Stimulated activated CD8-positive, alpha-beta memory T cell treated with anti-CD3 and anti-CD28 coated beads, Interleukin-7, amount 100 ng/mL, for 1 hour (primary cell): ENCODE results near the gene NTN4.
"Not testable (repeated sequence)": the region's sequence is repeated elsewhere in the genome, so short reads cannot be mapped to it uniquely, and the experiment has no call there.

Experiments used
- DNase-seq, 2 donors: peaks; one replicate each; pipeline ENCODE4 v3.0.0-alpha.2; 2020; ENCODE audit warnings: low read depth in 2 of 2

Gene NTN4

DNA sequence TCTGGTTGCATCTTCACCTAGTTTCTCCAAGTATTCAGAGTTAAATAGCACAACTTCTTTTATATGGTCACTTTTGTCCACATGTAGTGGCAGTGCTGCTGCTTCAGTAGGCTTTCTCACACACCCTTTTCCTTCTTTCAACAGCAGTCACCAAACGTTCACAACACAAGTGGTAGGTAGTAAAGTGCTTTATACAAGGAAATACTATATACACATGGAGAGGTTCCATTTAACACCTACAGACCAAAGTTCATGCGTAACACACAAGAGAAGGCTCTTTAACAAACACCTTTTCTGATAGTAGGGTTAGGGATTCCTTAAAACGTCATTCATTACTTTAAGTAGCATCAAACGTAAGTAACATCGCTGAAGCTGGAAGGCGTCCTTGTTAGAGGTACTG is 132.2 kb downstream of the NTN4 start:
- DNase-seq = no peak

DNA sequence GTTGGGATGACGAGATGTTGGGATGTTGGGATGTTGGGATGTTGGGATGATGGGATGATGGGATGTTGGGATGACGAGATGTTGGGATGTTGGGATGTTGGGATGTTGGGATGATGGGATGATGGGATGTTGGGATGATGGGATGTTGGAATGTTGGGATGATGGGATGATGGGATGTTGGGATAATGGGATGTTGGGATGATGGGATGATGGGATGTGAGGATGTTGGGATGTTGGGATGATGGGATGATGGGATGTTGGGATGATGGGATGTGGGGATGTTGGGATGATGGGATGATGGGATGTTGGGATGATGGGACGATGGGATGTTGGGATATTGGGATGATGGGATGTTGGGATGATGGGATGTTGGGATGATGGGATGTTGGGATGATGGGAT is 135.9 kb downstream of the NTN4 start:
- not testable (repeated sequence) for DNase-seq

DNA sequence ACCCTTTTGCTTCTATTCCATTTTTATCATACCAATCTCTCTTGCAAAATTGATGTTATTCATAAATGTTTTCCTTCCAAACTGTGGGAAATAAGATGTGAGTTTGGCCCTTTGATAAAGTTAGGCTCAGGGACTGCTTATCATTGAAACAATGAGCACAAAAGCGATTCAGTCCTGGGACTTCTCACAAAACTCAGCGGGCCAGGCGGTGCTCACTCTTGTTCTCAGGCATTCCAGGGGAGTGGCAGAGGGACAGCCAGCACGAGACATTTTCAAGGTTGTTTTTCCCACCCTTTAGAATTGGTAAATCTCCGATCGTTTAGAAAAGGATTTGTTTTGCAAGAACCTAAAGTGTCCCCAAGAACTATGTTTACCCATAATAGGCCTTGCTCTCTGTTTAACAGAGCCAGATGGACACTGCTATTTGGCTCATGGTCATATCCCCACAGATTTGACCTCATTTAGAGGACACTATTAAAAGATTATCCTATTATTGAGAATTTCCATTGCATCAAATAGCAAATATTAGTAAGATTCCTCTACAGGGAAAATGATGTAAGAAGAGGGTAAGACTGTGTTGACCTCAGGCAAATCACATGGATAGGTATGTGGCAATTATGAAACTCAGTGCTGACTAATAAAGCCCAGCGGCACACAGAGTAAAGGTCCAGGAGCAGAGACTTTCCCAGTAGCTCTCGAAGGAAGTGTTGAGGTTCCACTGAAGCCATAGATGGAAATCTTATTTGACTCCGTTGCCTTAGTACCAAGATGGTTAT is 136.6 kb downstream of the NTN4 start:
- DNase-seq = no peak

DNA sequence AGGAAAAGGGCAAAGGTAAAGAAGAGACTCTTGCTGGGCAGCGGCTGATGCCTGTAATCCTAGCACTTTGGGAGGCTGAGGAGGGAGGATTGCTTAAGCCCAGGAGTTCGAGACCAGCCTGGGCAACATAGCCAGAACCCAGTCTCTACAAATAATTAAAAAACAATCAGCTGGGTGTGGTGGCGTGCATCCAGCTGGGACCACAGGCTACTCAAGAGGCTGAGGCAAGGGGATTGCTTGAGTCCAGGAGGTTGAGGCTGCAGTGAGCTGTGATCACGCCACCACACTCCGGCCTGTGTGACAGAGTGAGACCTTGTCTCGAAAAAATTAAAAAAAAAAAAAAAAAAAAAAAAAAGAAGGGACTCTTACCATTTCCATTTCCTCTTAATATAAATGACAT is 138.9 kb downstream of the NTN4 start:
- no peak for DNase-seq

DNA sequence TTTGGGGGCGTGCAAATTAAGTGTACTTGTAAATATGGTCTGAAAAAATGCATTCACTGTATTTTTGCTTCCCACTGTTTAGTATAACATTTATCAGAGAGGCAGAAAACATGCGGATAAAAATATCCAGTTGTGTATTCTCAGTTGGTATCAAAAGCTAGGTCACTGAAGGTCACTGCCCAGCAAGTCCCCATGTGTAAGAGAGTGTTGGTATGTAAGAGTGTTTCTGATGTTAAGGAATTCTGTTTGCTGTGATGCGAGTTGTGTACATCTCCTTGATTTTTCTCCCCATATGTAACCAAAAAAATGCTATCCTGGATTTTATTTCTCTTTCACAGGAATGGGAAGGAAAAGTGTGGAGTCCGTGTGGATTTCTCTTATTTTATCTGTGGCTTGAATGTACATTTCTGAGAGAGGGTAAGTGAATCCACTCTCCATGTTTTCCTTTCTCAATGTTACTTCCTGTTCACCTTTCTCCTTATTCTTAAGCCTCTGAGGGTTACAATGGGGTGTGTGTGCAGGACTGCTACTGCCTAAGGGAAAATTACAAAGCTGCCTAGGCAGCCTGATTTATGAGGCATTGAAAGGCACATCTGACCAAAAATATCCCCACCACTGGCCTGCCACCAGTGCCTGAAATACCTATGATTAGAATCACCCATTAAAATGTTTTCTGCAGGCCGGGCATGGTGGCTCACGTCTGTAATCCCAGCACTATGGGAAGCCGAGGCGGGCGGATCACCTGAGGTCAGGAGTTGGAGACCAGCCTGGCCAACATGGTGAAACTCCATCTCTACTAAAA is 141.4 kb downstream of the NTN4 start:
- no peak for DNase-seq

DNA sequence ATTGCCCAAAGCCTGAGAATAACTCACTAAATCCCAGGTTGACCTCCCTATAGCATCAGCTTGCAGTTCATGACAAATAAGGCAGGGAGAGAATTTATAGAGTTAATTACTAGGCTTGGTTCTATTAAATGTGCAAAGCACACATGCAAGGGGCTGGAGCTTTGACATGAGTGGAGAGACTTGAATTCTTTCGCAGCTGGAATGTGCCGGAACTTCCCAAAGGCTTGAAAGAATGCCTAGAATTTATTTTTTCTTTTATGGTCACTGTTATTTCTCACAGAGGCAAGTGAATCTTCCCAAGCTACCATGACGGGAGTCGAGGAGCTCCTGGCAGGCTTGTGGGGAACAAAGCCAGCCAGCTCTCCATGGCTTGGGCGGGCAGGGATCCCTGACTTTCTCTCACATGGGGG is 143.8 kb downstream of the NTN4 start:
- no peak for DNase-seq

DNA sequence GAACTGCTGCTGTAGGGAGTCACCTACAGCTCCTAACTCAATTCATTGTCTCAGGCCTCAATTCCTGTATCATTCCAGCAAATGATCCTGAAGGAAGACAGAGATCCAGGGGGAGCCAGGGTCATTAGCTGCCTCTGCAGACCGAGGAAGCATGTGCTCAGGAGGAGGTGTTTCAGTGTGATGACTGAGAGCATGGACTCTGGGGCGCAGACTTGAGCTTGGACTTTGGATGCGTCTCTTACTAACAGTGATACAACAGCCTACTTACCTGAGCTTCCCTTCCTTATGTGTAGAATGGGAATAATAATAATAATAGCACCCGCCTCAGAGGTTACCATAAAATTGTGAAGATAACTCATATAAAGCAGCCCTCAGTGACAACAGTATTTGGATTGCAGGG is 147.3 kb downstream of the NTN4 start:
- DNase-seq = no peak

DNA sequence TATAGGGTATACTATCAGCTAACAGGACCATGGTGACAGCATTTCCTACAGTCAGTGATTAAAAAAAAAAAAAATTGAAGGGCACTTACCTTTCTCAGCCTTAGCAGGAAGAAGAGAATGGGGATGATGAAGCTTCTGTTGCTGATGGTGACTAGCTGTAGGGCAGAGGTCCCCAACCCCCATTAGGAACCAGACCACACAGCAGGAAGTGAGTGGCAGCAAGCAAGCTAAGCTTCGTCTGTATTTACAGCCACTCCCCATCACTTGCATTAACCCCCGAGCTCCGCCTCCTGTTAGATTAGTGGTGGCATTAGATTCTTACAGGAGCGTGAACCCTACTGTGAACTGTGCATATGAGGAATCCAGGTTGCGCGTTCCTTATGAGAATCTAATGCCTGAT is 148.0 kb downstream of the NTN4 start:
- DNase-seq = no peak

DNA sequence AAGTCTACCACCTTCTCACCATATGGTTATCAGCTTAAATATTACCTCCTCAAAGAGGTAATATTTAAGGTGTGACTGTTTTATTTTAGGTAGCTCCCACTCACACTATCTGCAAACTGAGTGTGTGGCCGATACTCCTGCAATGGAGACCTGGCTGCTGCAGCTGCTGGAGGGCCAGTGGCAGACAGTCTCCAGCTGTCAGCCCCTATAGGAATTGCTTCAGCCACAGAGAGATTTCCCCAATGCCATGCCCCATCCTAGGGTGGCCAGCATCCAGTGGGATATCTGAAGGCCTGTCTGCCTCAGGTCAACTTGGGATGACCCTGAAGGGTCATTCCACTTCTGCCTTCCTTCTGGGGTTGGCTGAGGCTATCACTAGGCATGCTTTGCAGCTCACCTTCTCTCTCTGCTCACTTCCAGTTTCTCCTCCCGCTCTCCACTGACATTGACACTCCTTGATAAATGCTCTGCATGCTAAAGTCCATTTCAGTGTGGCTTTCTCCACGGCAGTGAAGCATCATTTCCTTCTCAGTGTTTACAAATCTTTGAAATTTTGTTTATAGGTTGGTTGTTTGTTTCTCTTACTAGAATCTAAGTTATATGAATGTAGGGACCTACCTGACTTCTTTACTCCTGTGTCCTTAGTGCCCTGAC is 149.1 kb downstream of the NTN4 start:
- no peak for DNase-seq

DNA sequence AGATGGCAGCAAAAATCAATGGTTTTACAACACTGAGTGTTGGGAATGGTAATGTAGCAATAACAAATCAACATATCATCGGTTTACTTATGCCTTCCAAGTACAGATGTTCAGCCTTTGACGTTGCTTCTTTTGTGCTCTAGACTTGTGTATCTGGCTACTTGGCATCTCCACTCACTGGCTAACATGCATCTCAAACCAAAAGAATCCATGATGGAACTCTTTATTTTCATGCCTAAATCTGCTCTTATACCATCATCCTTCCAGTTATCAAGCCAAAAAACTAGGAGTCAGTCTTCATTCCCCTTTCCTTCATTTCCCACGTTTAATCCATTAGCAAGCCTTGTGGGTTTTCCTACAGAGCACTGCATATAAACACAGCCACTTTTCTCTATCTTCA is 150.0 kb downstream of the NTN4 start:
- no peak for DNase-seq

DNA sequence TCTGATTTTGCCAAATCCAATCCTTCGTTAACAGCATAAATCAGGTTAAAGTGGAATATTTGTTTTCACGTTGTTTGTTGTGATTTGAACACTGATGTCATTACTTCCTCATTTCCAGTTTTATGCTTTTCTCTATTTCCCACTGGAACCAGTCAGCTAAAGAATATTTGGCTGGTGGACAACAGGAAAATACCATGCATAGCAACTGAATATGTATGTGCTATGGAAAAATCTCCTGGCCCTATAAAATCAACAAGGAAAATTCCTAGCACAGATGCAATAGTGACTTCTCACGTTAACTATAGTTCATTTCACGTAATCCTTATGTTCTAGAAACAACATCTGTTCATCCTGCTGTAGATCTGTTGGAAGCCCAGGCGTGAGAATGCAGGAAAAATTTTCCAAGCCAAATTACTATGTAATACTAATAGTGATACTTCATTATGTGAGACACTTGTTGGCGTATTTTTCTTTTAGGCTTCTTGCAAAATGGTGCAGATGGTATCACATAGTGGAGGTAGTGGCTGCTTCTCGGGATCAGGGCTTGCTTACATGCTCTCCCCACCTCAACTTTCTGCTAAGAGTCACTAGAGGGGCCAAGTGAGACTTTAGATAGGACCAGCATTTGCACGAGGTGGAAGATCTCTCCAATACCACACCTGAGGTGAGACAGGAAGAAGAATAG is 153.0 kb downstream of the NTN4 start:
- no peak for DNase-seq

DNA sequence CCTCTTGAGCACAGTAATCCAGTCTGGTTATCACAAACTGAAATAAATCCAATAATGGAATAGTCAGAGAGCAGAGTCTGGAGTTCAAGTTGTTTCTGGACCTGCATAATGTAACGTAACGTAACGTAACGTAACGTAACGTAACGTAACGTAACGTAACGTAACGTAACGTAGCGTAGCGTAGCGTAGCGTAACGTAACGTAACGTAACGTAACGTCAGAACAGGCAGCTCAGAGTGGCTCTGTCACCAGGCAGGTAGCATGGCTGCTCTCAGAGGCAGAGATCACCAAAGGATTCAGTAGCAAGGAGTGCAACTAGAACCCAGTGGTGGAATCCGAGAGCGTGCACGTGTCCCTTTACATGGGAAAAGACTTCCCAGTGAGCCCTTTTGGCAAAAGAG is 153.6 kb downstream of the NTN4 start:
- DNase-seq = no peak

DNA sequence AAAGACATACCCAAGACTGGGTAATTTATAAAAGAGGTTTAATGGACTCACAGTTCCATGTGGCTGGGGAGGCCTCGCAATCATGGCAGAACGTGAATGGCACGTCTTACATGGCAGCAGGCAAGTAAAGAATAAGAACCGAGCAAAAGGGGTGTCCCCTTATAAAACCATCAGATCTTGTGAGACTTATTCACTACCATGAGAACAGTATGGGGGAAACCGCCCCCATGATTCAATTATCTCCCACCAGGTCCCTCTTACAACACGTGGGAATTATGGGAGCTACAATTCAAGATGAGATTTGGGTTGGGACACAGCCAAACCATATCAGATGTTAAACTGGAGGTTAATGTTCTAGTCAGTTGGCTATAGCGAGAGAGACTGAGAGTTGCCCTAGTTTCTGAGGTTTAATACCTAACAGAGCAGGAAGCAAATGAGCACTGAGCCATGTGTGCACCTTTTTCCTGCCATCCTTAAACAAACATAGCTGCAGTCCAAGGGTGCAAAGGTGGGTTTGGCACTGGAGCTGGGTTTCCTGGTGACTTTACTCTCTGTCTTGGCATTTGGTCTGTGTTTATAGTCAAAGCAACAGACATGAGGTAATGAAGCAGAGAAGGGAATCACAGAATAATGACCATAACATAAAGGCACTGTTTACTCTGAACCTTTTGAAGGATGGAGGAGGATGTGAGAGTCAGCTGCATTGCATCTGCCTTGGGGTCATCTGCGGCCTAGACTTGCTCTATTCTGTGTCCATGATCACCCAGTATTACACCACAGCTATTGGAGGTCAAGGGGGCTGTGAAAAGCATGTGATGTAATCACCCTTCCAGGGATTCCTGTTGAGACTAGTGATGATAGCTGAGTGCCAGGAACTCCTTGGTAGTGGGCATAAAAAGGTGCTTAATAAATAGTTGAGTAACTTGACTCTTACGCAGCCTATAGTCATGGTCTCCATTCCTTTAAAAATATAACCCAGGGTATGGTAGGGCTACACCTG is 155.6 kb downstream of the NTN4 start:
- no peak for DNase-seq

DNA sequence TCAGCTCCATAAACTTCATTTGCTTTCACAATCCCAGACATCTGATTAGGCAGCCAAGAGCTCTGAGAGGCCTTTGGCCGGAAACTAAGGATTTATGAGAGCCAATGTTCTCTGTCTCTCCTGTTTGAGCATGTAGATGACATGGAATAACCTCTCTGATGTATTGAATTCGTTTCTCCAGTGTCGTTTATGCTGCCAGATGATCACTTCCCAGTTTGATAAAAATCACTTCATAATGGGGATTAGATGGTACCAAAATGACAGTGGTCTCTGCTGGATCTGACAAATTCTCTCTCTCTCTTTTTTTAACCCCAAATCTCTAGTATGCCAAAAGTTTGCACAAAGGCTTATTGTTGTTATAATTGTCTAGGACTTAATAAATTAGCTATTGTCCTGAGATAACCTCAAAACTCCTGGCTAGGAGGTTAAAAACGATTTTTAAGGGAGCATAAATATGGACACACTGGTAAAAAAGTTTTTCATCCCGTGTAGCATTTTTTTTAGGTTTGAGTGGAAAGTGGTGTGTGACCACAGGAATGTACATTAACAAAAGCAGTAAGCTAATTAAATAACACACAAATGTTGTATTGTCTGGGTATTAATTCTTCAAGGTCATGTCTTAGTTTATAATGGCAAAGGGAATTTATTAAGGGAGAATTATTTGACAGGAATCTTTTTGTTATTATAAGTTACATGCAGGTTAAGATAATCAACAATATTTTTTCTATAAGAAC is 156.7 kb downstream of the NTN4 start:
- no peak for DNase-seq

DNA sequence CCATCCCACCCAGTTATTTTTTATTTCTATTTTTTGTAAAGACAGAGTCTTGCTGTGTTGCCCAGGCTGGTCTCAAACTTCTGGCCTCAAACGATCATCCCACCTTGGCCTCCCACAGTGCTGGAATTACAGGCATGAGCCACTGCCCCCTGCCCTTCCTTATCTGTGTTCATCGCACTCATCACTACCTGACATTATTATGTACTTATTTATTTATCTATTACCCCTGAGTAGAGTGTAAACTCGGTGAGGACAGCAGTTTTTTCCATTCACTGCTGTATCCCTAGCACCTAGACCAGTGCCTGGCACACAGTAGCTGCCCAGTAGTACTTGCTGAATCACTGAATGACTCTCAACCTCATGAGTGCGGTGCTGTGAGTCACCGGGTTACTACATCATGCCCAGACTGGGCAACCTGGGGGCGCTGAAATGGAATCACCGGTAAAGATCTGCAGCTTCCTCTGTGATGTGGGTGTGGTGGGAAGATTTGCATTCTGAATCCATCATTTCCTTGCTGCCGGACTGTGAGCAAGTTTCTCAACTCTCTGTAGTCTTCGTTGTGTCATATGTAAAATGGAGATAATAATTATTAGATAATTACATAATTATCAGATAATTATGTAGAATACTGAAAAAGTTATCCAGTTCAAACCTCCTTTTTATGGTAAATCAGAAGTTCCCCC is 157.4 kb downstream of the NTN4 start:
- no peak for DNase-seq

DNA sequence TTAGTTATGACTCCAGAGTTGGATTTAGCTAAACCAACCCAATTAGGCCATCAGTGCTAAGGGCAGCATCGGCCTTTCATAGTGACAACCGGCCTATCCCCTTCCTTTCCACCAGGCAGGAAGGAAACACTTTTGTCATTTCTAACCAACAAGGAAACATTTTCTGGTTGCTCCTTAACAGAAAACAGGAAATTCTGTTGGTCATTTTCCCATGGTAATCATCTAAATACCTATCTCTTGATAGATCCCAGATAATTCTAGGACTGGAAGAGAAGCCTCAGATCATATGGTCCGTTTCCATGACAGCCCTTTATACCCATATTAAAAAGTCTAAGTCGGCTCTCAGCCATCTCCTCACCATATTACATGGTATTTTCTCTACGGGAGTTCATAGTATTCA is 160.1 kb downstream of the NTN4 start:
- DNase-seq = no peak

DNA sequence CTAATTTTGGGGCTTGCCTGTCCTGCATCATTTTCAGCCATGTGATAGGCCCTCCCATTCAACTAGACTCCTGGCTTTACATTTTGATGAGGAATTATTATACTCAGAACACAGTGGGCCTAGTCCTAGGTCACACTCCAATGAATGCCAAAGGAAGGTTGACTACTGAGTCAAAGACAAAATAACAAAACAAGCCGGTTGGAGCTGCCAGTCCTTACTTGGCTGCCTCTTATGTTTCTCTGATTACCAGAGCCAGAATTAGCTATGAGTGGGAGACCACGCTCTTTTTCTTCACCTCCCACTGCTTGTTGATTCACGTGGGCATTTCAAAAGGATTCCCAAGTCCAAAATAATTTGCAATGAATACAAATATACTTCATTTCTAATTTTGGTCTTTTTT is 161.2 kb downstream of the NTN4 start:
- no peak for DNase-seq

DNA sequence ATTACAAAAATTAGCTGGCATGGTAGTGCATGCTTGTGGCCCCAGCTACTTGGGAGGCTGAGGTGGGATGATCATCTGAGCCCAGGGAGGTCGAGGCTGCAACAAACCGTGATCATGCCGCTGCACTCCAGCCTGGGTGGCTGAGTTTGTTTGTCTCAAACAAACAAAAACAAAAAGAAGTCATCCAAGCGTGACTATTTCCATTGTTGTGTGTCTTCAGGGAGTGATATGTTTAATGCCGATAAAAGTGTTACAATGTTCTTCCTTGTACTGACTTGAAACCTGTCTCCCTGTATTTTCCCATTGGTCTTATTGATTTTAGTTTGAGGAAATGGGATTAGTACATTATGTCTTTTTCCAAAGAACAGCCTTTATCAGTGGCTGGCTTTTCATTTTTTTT is 163.7 kb downstream of the NTN4 start:
- DNase-seq = no peak

DNA sequence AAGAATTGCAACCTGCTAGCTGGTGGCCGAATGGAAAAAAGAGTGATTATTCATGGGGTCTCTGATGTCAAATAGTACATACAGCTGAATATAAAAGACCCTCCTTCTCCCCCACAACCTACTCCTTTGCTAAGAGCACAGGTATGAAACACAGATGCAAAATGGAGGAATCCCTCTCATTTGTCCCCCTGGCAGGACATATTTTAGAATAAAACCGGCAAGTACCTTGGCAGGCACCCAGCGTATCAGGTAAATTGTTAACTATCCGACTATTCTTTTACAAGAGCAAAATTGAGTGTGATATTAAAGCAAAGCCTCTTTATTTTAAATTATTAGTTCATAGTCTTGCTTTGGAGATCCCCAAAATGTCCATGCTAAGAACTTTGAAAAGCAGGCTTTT is 165.6 kb downstream of the NTN4 start:
- no peak for DNase-seq

DNA sequence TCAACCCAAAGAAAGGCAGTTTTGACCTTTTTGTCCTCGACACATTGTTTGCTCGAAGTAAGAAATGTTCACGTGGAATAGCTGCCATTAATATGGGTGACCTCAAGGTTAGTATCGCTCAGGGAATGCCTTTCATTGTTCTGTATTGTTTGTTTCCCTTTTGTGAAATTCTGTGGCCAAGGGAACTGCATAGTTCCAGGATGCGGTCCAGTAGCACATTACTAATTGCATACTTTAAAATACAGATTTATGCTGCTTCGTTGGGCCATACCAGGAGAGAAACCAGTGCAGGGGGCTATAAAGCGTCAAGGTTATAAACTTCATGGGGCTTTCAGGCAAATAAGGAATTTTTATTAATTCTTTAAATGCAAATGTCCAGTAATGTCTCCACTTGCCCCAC is 166.0 kb downstream of the NTN4 start:
- DNase-seq = no peak
